Mesendoderm (in vitro differentiated cells): ENCODE results near the gene PITPNC1.
"Not testable (repeated sequence)": the region's sequence is repeated elsewhere in the genome, so short reads cannot be mapped to it uniquely, and the experiment has no call there.

ENCODE experiments used
- DNase-seq: peaks from one replicate; pipeline ENCODE4 v3.0.0; 2013
- H2AK5ac ChIP-seq: 2 replicates; pipeline ENCODE4 v1.6.1; 2013; ENCODE audit warnings: low read length, inconsistent platforms
- H2BK120ac ChIP-seq: 2 replicates; pipeline ENCODE4 v1.6.1; 2013; ENCODE audit warnings: low read depth, mild to moderate bottlenecking, low read length, moderate library complexity, mixed read lengths
- H2BK15ac ChIP-seq: replicated peaks from 2 replicates; pipeline ENCODE4 v1.6.1; 2013; ENCODE audit warnings: low read depth, mild to moderate bottlenecking, moderate library complexity
- H2BK5ac ChIP-seq: 2 replicates; pipeline ENCODE4 v1.6.1; 2013; ENCODE audit warnings: low read length, inconsistent platforms
- H3K18ac ChIP-seq: 2 replicates; pipeline ENCODE4 v1.6.1; 2013; ENCODE audit warnings: mild to moderate bottlenecking, low read length, mixed read lengths
- H3K23ac ChIP-seq: one replicate; pipeline ENCODE4 v1.6.1; 2013; ENCODE audit warnings: low read length
- H3K27ac ChIP-seq: 2 replicates; pipeline ENCODE4 v1.5.1; 2013; ENCODE audit warnings: low read depth, mild to moderate bottlenecking, inconsistent platforms, low read length, moderate library complexity
- H3K27me3 ChIP-seq: 2 replicates; pipeline ENCODE4 v1.6.1; 2013; ENCODE audit warnings: low read length, control low read depth, mild to moderate bottlenecking, inconsistent platforms; ENCODE audit not compliant: insufficient read depth, poor library complexity
- H3K36me3 ChIP-seq: 2 replicates; pipeline ENCODE4 v1.6.1; 2013; ENCODE audit warnings: low read length, inconsistent platforms; ENCODE audit not compliant: control insufficient read depth, insufficient read depth
- H3K4ac ChIP-seq: one replicate; pipeline ENCODE4 v1.6.1; 2013; ENCODE audit warnings: low read depth, mild to moderate bottlenecking, low read length, moderate library complexity
- H3K4me1 ChIP-seq: 2 replicates; pipeline ENCODE4 v1.6.1; 2013; ENCODE audit warnings: low read depth, low read length, inconsistent platforms; ENCODE audit not compliant: control insufficient read depth
- H3K4me2 ChIP-seq: 2 replicates; pipeline ENCODE4 v1.6.1; 2013; ENCODE audit warnings: low read length
- H3K4me3 ChIP-seq: 2 replicates; pipeline ENCODE4 v1.5.1; 2013; ENCODE audit warnings: mild to moderate bottlenecking, low read length
- H3K56ac ChIP-seq: one replicate; pipeline ENCODE4 v1.6.1; 2013; ENCODE audit warnings: low read length
- H3K79me1 ChIP-seq: 2 replicates; pipeline ENCODE4 v1.6.1; 2013; ENCODE audit warnings: low read length, inconsistent platforms
- H3K79me2 ChIP-seq: 2 replicates; pipeline ENCODE4 v1.6.1; 2013; ENCODE audit warnings: mild to moderate bottlenecking, low read length; ENCODE audit not compliant: control insufficient read depth, insufficient read depth
- H3K9ac ChIP-seq: 2 replicates; pipeline ENCODE4 v1.6.1; 2013; ENCODE audit warnings: low read length, inconsistent platforms
- H4K5ac ChIP-seq: one replicate; pipeline ENCODE4 v1.6.1; 2013; ENCODE audit warnings: low read length
- H4K8ac ChIP-seq: one replicate; pipeline ENCODE4 v1.6.1; 2013; ENCODE audit warnings: low read depth, mild to moderate bottlenecking, control low read depth, low read length, moderate library complexity
- WGBS: extraction: QIAGEN DNeasy Blood & Tissue Kit; methylation state at CpG from one replicate; pipeline ENCODE4 v1.1.7; 2013; ENCODE audit warnings: low lambda C conversion rate, missing lambda C conversion rate; ENCODE audit not compliant: insufficient coverage; ENCODE audit errors: extremely low coverage; 5-methylcytosine and 5-hydroxymethylcytosine counted together

The PITPNC1 gene

DNA sequence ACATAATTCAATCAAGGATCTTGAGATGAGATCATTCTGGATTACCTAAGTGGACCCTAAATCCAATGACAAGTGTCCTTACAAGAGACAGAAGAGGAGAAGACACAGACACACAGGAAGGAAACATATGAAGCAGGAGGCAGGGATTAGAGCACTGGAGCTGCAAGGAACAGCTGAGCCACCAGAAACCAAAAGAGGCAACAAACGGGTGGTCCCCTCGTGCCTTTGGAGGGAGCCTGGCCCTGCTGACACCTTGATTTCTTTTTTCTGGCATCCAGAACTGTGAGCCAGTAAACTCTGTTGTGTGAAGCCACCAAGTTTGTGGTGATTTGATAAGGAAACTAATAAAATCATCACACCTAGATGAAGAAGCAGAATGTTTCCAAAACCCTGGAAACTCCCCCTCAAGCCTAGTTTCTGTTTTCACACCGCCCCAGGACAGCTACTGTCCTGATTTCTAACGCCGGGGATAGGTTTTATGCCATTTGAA, 115.2 kb downstream of the PITPNC1 start:
- Histone ChIP-seq H3K4ac (no peak overlapping the region), H2AK5ac (no peak overlapping the region), H4K5ac (no peak overlapping the region), H4K8ac (no peak overlapping the region), H2BK5ac (no peak overlapping the region), H2BK15ac (no peak overlapping the region), H3K18ac (no peak overlapping the region), H3K23ac (no peak overlapping the region), H3K79me1 (peaks cover 6% of the 10 kb centered on the region), H3K27me3 (no peaks in the 10 kb centered on the region), H3K79me2 (peaks cover 16% of the 10 kb centered on the region), H3K4me3 (no peak overlapping the region), H3K56ac (no peak overlapping the region), H2BK120ac (no peak overlapping the region), H3K9ac (no peak overlapping the region), H3K4me2 (no peak overlapping the region), H3K27ac (no peak overlapping the region), H3K36me3 (no peaks in the 10 kb centered on the region), H3K4me1 (no peaks in the 10 kb centered on the region)
- no CpG with 5 or more reads among the region's 5 CpGs for WGBS
- DNase-seq: no peak

GRCh38 chr17:67492824-67493517, 115.9 kb downstream of the PITPNC1 start:
- no CpG with 5 or more reads among the region's 13 CpGs for WGBS
- H3K18ac ChIP-seq: no peak overlapping the region
- H3K9ac ChIP-seq: no peak overlapping the region
- no peaks in the 10 kb centered on the region for H3K27me3 ChIP-seq
- H4K5ac ChIP-seq: no peak overlapping the region
- no peak overlapping the region for H2BK5ac ChIP-seq
- no peak overlapping the region for H2BK120ac ChIP-seq
- no peak overlapping the region for H3K4me3 ChIP-seq
- no peak for DNase-seq
- no peak overlapping the region for H2BK15ac ChIP-seq
- H4K8ac ChIP-seq: no peak overlapping the region
- H3K79me2 ChIP-seq: peaks cover 16% of the 10 kb centered on the region
- no peak overlapping the region for H3K4ac ChIP-seq
- H2AK5ac ChIP-seq: no peak overlapping the region
- no peak overlapping the region for H3K27ac ChIP-seq
- H3K23ac ChIP-seq: no peak overlapping the region
- H3K36me3 ChIP-seq: no peaks in the 10 kb centered on the region
- no peaks in the 10 kb centered on the region for H3K4me1 ChIP-seq
- no peak overlapping the region for H3K56ac ChIP-seq
- no peak overlapping the region for H3K4me2 ChIP-seq
- peaks cover 6% of the 10 kb centered on the region for H3K79me1 ChIP-seq

- H3K18ac ChIP-seq: no peak overlapping the region
- no peak overlapping the region for H2BK15ac ChIP-seq
- no peak overlapping the region for H3K9ac ChIP-seq
- no peak overlapping the region for H3K4ac ChIP-seq
- no peaks in the 10 kb centered on the region for H3K36me3 ChIP-seq
- no peak overlapping the region for H4K5ac ChIP-seq
- H2AK5ac ChIP-seq: no peak overlapping the region
- peaks cover 6% of the 10 kb centered on the region for H3K79me1 ChIP-seq
- no peak overlapping the region for H3K23ac ChIP-seq
- no peak overlapping the region for H2BK5ac ChIP-seq
- H3K27me3 ChIP-seq: no peaks in the 10 kb centered on the region
- H3K4me3 ChIP-seq: no peak overlapping the region
- WGBS: no CpG with 5 or more reads among the region's 4 CpGs
- no peaks in the 10 kb centered on the region for H3K4me1 ChIP-seq
- H3K27ac ChIP-seq: no peak overlapping the region
- H3K4me2 ChIP-seq: no peak overlapping the region
- H3K56ac ChIP-seq: no peak overlapping the region
- H2BK120ac ChIP-seq: no peak overlapping the region
- no peak overlapping the region for H4K8ac ChIP-seq
- DNase-seq: no peak
- peaks cover 13% of the 10 kb centered on the region for H3K79me2 ChIP-seq
Measured at GRCh38 chr17:67493812-67494211, 116.7 kb downstream of the PITPNC1 start.

DNA sequence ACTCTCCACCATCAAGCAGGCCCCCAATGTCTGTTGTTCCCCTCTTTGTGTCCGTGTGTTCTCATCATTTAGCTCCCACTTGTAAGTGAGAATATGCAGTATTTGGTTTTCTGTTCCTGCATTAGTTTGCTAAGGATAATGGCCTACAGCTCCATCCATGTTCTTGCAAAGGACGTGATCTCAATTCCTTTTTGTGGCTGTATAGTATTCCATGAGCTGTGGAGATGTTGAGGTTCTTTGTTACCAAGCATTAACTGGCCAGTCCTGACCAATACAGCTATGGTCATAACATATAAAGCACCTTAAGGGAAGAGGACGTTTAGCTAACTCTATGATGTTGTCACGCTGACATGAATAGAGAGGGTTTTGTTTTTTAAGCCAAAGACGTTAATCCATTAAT, 118.5 kb downstream of the PITPNC1 start:
- H3K9ac ChIP-seq, H3K4ac ChIP-seq, H3K23ac ChIP-seq, H3K18ac ChIP-seq, H3K4me3 ChIP-seq, H2BK15ac ChIP-seq, H2BK120ac ChIP-seq, H3K4me1 ChIP-seq, H3K4me2 ChIP-seq, H4K8ac ChIP-seq, H3K27me3 ChIP-seq, DNase-seq, H2BK5ac ChIP-seq, H3K36me3 ChIP-seq, H3K56ac ChIP-seq, H3K79me1 ChIP-seq, H2AK5ac ChIP-seq, H3K27ac ChIP-seq, H3K79me2 ChIP-seq, H4K5ac ChIP-seq: not testable (repeated sequence)
- WGBS: no CpG with 5 or more reads among the region's 5 CpGs

GRCh38 chr17:67496286-67496685, 119.2 kb downstream of the PITPNC1 start:
- Histone ChIP-seq H2BK120ac (no peak overlapping the region), H3K79me2 (peaks cover 4% of the 10 kb centered on the region), H3K9ac (no peak overlapping the region), H3K27me3 (no peaks in the 10 kb centered on the region), H3K56ac (no peak overlapping the region), H3K4me3 (no peak overlapping the region), H2BK15ac (no peak overlapping the region), H3K18ac (no peak overlapping the region), H3K27ac (no peak overlapping the region), H3K23ac (no peak overlapping the region), H3K79me1 (no peaks in the 10 kb centered on the region), H3K4me1 (no peaks in the 10 kb centered on the region), H4K5ac (no peak overlapping the region), H4K8ac (no peak overlapping the region), H3K4me2 (no peak overlapping the region), H3K36me3 (no peaks in the 10 kb centered on the region), H3K4ac (no peak overlapping the region), H2AK5ac (no peak overlapping the region), H2BK5ac (no peak overlapping the region)
- WGBS: no CpG with 5 or more reads among the region's 7 CpGs
- DNase-seq: no peak

- Histone ChIP-seq H3K36me3 (no peaks in the 10 kb centered on the region), H3K79me1 (no peaks in the 10 kb centered on the region), H3K4ac (no peak overlapping the region), H3K18ac (no peak overlapping the region), H4K8ac (no peak overlapping the region), H3K4me2 (no peak overlapping the region), H2AK5ac (no peak overlapping the region), H3K27me3 (no peaks in the 10 kb centered on the region), H3K27ac (no peak overlapping the region), H3K4me1 (no peaks in the 10 kb centered on the region), H3K9ac (no peak overlapping the region), H3K4me3 (no peak overlapping the region), H2BK120ac (no peak overlapping the region), H3K23ac (no peak overlapping the region), H3K56ac (no peak overlapping the region), H2BK5ac (no peak overlapping the region), H2BK15ac (no peak overlapping the region), H4K5ac (no peak overlapping the region), H3K79me2 (peaks cover 3% of the 10 kb centered on the region)
- no CpG with 5 or more reads among the region's 4 CpGs for WGBS
- DNase-seq: no peak
Measured at GRCh38 chr17:67499685-67500084, 122.6 kb downstream of the PITPNC1 start.
